HG03354 (cell line): ENCODE data around the gene TMEM212.

Experiments used
- ATAC-seq: cut with Tn5 transposase; IDR thresholded peaks from one replicate; pipeline ENCODE4 v1.9.1; 2021; ENCODE audit warnings: mild to moderate bottlenecking; ENCODE audit not compliant: unreplicated experiment, poor library complexity, severe bottlenecking

TMEM212 gene

DNA sequence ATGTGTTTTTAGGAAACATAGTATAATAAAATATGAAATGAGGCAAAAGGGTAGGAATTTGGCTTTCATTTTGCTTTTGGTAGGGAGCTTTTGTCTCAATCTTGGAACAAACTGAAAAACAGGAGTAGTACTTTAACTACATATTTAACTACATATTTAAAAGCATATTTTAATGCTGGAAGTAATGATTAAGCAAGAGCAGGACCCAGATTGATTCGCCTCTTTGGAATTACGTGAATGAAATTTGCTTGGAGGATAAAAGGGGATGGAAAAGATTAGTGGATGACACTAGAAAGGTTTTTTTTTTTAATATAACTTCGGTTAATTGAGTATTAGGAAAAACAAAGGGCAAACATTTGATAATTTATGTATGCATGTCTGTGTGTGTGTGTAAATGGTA is 11.2 kb upstream of the TMEM212 start:
- ATAC-seq: no peak

DNA sequence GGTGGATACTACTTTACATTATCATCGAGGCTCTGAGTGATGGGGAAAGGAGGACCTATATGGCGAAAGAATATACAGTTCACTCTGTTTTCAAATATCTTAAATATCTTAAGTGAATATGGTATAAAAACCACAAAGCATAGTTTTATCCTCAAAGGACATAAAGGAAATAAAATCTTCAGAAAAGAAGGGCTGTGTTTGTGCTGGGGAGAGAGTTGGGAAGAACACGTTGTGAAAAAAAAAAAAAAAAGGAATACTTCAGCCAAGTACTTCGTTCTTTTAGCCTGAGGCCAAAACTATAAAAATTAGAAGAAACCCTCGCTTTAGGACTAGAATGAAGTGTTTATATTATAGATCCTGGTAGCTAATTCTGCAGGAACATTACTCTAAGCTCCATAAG is 10.2 kb upstream of the TMEM212 start:
- ATAC-seq: no peak

DNA sequence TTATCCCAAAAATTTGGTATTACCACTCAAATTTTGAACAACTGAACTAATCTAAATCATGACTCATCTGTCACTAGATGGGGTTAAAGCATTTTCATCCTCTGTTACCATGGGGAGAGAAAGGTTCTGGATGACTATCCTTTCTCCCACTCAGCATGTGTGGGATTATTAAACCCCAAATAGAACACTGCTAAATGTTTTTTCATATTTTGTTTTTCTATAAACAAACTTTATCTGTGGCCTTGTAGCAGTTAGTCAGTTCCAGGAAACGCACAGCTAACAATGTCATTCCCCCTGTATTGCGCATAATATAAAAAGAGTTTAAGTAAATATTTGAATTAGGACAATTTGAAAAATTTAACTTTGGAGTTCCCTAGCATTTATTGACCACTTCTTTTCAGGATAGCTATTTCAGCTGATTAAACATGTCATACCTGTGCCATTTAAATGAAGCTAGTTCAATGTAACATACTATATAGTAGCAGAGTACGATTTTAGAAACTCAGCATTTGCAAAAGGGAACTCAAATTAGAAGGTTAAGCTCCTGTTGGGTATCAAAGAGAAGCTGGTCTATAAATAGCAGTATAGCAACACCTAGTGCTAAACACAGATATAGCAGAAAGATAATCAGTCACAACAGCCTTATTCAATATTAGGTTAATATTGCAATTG is 9.2 kb upstream of the TMEM212 start:
- ATAC-seq: peak; percentile 72

DNA sequence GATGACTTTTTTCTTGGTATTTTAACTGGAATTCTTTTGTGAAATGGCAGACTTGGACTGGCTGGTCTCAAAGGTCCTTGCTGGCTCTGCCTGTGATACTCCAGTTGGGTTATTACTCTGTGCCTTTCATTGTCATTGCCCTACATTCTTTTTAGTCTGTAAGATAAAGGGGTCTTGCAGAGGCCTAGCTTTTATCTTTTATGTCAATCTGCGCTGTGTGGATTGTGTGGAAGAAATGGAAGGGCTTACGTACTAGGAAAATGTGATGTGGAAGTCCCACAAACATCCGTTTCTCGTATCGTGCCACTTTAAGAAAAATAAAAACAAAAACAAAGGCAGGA is 8.7 kb upstream of the TMEM212 start:
- ATAC-seq: no peak

DNA sequence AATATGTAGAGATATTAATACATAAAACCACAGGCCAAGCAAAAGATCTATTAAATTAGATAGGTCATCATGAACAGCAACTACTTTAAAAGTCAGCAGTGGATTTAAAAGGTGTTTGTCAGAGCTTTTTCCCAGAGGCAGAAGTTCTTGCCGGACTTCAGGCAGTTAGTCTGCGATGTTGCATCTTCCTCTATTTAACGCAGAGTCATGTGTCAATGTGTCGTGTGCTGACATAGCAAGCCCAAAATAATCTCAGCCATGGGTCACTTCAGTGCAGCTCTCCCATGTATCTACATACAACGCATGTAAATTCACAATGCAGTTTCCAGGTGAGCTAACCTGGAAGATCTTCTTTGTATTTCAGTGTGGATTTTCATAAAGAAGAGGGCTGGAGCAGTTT is 8.0 kb upstream of the TMEM212 start:
- no peak for ATAC-seq

DNA sequence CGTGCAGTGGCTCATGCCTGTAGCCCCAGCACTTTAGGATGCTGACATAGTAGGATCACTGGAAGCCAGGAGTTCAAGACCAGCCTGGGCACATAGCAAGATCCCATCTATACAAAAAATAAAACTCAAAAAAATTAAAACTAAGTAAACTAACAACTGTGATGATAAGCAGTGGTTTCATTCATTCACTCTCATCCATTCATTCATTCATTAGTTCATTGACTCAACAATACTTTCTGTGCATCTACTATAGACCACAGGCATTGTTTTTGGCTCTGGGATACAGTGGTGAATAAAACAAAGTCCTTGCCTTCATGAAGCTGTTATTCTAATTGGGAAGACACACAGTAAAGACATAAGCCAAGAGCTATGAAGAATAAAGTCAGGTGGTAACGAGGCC is 7.5 kb upstream of the TMEM212 start:
- no peak for ATAC-seq

DNA sequence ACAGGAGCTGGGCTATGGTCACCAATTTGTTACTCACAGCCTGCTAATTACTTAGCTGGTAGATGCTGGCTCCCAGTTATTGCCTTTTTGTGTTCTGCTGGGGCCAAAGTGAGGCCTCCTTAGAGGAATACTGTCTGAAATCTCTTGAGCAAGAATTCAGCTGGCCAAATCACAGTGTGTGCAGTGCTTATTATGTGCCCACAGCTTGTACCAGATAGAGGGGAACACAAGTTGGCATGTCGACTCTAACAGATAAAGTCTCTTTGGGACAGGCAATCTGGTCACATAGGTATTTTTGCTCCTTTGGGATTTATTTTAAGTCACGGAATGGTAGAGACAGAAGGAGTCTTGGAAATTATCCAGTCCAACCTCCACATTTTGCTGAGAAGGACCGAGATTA is 6.3 kb upstream of the TMEM212 start:
- no peak for ATAC-seq

DNA sequence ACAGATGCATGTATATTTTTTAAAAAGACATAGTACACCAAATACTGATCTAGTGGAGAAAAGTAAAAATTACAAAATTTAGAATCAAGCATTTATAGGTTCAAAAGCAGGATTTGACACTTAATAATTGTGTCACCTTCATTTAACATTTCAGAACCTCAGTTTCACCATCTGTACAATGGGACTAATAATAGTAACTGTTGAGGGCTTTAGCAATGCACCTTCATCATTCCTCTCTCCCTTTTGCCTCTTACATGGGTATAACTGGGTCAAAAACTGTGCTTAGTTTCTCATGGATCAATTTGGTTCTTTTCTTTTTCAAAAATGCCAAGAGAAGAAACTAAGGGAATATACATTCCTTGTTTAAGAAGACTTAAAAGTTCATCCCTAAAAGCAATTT is 5.5 kb upstream of the TMEM212 start:
- ATAC-seq: no peak

DNA sequence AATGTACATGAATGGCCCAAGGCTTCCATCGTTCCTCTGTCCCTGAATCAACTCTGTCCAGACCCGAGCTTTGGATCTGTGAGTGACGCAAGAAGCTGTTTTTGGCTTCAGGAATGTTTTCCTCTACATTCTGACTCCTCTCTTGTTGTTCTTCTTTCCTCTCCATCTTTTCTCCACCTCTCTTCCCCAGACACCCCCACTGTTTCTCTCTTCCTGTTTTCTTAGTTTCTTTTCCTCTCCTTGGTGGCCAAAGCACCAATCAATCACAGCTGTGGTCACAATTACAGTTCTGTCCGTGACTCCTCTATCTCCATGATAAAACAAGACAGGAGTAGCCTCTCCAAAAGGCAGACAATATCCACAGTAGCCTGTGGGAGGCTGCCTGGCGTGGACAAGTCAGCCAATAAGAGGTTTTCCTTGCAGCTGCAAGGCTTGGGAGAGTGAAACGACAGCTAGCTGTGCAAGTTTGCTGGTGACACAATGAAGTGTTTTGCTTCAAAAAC is 4.9 kb upstream of the TMEM212 start:
- no peak for ATAC-seq

DNA sequence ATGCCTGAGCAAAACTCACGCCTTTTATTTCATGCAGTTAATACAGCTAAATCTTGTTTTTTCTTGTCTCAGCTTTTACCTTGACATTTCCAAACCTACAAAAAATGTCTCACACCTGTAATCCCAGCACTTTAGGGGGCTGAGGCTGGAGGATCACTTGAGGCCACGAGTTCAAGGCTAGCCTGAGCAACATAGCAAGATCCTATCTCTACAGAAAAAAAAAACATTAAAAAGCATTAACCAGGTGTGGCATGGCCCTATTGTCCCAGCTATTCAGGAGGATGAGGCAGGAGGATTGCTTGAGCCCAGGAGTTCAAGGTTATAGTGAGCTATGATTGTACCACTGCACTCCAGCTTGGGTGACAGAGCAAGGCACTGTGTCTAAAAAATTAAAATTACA is 3.9 kb upstream of the TMEM212 start:
- ATAC-seq: no peak

DNA sequence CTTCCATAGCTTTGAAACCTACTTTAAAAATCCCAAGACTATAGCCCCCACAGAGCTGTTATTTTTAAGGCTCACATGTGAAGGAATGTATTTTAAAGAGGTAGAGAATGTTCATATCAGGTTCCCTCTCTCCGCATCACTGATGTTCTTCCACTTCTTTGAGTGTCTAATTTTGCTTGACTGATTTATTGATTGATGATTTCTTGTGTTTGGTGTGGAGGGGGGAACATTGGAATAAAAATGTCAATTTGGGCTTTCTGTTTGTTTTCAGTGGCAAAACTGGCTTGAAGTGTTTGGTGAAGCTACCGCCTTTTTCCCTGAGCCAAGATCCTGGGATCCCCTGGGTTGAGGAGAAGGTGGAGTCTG is 2.7 kb upstream of the TMEM212 start:
- ATAC-seq: no peak

DNA sequence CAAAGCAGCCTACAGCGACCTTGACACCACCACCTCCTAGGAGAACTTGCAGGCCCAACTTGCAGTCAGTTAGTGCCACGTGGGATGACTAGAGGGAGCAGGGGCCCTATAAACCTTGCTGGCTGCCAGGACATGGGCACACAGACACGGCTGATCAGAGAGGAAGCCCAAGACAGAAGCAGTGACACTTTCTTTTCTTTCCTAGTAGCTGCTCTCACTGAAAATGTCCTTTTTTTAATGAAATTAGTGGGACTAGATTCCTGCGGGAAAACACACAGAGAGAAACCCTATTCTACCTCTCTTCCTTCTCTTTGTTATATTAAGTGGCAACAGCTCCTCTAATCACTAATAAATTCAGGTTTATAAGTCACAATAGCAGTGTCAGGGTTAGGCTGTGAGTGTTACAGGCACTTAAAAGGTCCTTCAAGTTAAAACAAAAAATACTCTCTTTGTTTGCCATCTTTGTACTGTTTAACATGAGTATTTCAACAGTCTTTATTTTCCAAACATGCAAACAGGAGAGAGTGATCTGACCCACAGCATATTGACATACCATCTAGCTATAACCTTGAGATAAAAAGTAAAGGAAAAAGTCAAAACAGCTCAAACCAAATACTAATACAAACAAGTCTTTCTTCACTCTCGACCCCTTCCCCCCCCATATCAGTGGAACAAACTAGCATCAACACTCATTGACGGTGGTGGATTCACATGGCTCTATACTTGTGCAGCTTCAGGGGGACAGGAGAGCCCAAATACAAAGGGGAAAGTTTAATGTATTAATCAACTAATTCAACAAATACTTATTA is 2.1 kb upstream of the TMEM212 start:
- ATAC-seq: no peak

DNA sequence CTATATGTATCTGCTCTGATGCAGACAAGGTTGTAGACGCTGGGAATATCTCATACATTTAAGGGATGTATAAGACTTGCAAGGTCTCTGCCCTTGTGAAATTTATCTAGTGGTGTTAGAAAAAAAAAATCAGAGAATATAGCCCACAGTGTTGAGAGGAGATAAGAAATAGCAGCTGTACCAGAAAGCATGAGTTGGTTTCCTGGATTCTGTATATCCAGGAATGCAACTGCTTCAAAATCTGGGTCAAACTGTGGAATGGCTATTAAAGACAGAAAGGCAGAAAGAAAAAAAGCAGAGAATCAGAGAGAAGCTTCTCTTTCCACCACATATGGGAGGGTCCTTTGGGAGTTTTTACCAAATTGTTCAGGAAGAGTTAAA is 1.5 kb upstream of the TMEM212 start:
- no peak for ATAC-seq

DNA sequence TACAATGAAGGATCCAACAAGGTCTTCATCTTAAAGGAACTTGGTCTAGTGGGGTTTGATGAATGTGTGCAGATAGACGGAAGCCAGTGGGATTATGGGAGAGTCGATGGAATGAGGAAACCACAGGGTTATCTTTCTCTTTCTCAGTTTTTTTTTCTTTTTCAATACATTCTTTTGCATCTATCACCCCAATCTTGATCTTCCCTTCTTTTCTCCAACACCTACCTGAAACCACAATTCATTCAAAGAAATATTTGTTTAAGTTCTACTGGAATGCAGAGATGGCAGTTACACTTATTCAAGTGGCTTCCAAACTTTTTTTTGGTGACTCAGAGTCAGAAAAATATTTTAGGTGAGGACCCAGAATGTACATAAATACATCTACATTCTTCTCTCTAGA is 1.7 kb downstream of the TMEM212 start:
- no peak for ATAC-seq

DNA sequence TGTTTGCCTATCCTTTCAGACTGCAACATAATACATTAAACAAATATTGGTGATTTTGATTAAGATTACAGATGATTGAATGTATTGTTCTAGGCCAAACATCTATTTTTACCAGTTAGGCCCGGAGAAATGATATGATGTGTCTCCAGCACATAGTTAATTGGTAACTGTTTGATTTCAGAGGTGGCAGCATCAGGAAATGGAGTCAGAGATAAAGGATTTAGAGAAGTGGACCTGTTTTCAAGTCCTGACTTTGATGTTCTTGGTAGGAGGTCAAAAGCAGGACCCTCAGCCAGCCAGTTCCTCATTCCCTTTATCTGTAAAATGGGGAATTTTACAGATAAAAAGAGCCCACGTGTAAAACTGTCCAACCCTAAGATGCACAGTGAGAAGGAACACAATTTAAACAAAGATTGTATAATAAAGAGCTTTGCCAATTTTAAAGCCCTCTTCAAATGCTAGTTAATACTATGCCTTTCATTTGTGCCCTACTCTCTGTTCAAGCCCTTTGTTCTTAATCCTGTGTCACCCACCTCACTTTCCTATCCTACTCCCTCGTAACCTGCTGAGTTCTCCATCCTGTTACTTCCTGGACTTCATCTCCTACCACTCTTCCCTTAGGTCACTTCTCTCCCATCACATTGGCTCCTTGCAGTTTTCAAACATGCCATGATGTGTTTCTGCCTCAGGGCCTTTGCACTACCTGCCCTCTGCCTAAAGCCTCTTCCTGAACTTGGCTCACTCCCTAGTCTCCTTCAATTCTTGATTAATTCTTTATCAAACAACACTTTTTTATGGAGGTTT is 2.5 kb downstream of the TMEM212 start:
- no peak for ATAC-seq

DNA sequence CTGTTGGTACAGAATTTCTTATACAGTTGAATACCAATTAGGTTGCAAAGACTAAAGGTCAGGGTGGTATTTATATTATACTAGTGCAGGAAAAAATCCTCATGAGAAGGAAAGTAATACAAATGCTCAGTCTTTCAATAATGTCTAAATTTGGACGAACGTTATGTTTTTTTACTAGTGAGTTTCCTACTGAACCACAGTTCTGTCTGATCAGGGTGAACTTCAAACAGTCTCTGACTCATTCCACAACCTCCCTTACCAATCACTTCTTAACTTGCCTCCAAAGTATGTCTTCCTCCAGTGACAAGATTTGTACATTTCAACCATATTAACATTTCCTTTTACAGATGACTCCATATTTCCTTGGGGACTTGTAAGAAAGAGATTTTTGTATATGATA is 3.4 kb downstream of the TMEM212 start:
- ATAC-seq: peak; percentile 96

DNA sequence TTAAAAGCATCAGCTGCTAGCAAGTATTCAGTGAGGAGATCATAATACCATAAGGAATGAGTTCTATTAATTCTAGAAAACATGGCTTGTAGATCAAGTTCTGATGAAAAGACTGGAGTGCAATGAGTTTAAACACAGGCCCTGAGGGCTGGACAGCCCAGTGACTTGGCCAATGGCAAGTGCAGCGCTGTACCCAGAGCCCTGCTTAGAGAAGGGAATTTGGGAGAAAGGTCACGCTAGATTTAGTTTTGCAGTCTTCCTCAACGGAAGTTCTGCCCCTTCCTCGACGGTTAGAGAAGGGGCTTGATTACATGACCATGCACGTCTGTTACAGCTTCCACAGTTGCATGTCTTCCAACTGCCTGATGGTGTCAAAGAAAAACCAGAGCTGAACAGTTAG is 4.0 kb downstream of the TMEM212 start:
- no peak for ATAC-seq

DNA sequence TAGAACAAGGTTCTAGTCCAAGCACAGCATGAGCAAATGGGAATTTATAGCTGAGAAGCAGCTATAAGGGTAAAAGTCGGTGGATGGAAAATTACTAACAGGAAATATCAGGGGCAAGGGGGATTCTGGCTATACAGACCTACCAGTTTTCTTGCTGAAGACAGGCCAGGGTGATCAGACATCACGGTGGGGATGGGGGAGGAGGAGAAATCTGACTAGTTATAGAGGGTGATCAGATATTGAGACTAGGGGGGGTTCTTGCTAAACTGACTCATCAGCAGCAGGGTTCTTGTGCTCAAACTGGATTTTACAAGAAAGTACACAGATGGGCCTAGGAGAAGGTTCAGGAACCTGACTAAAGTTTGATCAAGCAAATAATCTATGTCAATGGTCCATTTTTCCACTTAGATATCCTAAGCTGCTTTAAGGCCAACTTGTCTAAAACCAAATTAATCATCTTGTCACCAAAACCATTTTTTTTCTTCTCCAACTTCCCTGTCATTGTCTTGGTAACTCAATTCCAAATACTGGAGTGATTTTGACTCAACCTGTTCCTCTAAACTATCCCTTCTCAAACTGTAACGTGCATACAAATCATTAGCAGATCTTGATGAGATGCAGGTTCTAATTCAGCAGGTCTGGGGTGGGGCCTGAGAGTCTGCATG is 4.6 kb downstream of the TMEM212 start:
- no peak for ATAC-seq

DNA sequence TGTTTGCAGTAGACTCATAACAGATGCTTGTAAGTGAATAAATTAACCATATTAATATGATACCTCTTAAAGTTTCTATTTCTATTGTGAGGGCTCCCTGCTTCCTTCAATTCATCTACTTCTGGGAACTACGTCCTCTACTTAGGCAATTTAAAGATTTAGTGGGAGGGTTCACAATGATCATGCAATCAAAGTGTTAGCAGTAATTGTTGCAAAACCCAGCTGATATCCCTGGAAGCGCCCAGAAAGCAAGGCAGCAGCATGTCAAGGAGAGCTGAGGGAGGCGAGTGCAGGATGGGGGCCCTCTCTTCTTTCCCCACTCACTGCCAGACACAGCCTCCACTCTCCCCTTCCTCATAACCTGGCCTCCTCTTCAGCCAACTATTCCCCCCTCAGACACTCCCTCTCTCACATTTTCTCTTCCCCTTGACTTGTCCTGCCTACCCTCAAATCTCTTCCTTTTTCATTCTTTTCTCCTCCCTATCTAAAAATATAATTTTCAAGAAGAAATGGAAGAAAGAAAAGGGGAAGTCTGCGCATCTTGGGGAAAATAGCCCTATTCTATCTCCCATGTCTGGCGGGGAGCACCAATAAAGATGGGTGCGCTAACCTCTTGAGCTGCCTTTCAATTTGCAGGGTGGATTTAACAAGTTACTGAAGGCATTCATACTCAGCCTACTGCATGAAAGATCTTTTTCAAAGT is 6.6 kb downstream of the TMEM212 start:
- ATAC-seq: no peak
